Measurements from ENCODE around the gene DRAXIN. TPM values are rescaled to one million over a fixed set of nuclear protein-coding genes. Genes with fewer than 3 reads are reported as not detected.

Gene DRAXIN
- polyA plus RNA-seq, 1 of the 3 experiments (the other 2 are of a cell fraction): 0.97 TPM

DNA sequence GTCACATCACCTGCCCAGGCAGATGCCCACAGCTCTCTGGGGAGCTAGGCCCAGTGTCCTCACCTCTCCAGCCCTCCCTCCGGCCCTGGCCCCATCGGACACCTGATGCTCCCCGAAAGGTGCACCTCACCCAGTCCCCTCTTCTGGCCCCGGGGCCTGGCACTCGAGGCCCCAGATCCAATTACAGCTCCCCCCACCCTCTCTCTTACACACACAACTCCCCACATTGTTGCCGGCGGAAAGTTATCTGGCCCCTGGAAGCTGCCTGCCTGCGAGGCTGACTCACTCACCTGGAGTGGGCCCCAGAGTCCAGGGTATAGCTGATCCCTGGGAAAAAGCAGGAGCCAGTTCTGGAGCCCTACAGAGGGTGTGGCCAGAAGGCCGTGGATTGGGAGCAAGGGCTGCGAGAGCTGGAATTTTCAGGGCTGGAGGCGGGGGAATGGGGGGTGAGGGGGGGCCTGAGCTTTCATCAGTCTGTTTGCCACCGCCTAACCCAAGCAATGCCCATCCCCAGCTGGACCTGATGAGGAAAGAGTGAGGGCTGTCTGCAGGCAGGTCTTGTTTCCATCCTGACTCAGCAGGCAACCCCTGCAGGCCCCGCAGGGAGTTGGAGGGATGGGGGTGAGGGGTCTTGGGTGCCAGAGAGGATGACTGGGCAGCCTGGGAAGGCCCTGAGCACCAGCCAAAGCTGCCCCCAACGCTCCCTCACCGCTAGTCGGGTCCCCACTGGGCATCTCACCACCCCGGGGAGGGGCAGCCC lies 38.2 kb upstream of the DRAXIN start:
- Histone ChIP-seq H3K36me3 (replicated peaks in 1 of 2; ENCODE audit: control insufficient read depth in 1 of 2, insufficient read depth in 2 of 2, low read length in 1 of 2) (peaks cover 3 to 5% of the 10 kb centered on the region in 2 experiments), H3K79me2 (ENCODE audit: insufficient read depth) (peaks cover 6% of the 10 kb centered on the region; the same call in 1 of the 2 replicates), H3K27me3 (ENCODE audit: insufficient read depth) (no peaks in the 10 kb centered on the region), H3K9me2 (no peaks in the 10 kb centered on the region), H4K20me1 (ENCODE audit: insufficient read depth) (no peaks in the 10 kb centered on the region), H3K4me3 (ENCODE audit: low read depth in 2 of 2, low read length in 1 of 2) (peak overlapping the region in 1 of 2 experiments; percentile 61; a peak in 1 of 4 replicates), H3K4me2 (peak overlapping the region; percentile 85; the same call in 1 of the 2 replicates), H3K27ac (ENCODE audit: low read depth in 2 of 2, low read length in 1 of 2) (no peak overlapping the region), H2AFZ (ENCODE audit: low read depth) (no peak overlapping the region), H3F3A (replicated peaks; ENCODE audit: insufficient read depth) (no peaks in the 10 kb centered on the region), H3K9ac (no peak overlapping the region), H3K4me1 (ENCODE audit: control insufficient read depth in 1 of 2, insufficient read depth in 2 of 2, low read depth in 1 of 2, low read length in 1 of 2) (peaks cover 0 to 28% of the 10 kb centered on the region in 2 experiments; a peak in 1 of 4 replicates), H3K9me3 (no peaks in the 10 kb centered on the region)
- ChIA-PET POLR2A (interaction anchor here (0.7 to 2.2 kb wide), 3 partner anchors 11 to 554 kb away, joined by 3 to 8 read pairs (median 3); partner anchors contain the start of genes EXOSC10 and FBXO6), CTCF (interaction anchor here (0.9 to 5.8 kb wide), 14 partner anchors 8 to 615 kb away, joined by 3 to 66 read pairs (median 4); partner anchors contain the start of gene FBXO6)
- 78% methylated on average over 12 of the region's 17 CpGs for WGBS (ENCODE audit: low lambda C conversion rate)
- TF ChIP-seq CHD2 (IDR thresholded peaks at IDR 0.05; ENCODE audit: low read length, partially characterized antibody) (no peak), JUND (IDR thresholded peaks at IDR 0.05) (no peak), NRF1 (IDR thresholded peaks at IDR 0.05; ENCODE audit: low read depth, low read length) (no peak), FOXJ3 (CRISPR knock-in tag; IDR thresholded peaks at IDR 0.05) (no peak), RAD21 (IDR thresholded peaks at IDR 0.05; ENCODE audit: low read length) (no peak), TEAD4 (IDR thresholded peaks at IDR 0.05; ENCODE audit: borderline replicate concordance, insufficient read depth) (no peak), MXI1 (IDR thresholded peaks at IDR 0.05; ENCODE audit: low read depth, low read length) (no peak)
- TF ChIP-seq, protein P1, sequence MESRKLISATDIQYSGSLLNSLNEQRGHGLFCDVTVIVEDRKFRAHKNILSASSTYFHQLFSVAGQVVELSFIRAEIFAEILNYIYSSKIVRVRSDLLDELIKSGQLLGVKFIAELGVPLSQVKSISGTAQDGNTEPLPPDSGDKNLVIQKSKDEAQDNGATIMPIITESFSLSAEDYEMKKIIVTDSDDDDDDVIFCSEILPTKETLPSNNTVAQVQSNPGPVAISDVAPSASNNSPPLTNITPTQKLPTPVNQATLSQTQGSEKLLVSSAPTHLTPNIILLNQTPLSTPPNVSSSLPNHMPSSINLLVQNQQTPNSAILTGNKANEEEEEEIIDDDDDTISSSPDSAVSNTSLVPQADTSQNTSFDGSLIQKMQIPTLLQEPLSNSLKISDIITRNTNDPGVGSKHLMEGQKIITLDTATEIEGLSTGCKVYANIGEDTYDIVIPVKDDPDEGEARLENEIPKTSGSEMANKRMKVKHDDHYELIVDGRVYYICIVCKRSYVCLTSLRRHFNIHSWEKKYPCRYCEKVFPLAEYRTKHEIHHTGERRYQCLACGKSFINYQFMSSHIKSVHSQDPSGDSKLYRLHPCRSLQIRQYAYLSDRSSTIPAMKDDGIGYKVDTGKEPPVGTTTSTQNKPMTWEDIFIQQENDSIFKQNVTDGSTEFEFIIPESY (IDR thresholded peaks at IDR 0.05; ENCODE audit: borderline replicate concordance, low read depth): no peak
- TF ChIP-seq, protein P2, sequence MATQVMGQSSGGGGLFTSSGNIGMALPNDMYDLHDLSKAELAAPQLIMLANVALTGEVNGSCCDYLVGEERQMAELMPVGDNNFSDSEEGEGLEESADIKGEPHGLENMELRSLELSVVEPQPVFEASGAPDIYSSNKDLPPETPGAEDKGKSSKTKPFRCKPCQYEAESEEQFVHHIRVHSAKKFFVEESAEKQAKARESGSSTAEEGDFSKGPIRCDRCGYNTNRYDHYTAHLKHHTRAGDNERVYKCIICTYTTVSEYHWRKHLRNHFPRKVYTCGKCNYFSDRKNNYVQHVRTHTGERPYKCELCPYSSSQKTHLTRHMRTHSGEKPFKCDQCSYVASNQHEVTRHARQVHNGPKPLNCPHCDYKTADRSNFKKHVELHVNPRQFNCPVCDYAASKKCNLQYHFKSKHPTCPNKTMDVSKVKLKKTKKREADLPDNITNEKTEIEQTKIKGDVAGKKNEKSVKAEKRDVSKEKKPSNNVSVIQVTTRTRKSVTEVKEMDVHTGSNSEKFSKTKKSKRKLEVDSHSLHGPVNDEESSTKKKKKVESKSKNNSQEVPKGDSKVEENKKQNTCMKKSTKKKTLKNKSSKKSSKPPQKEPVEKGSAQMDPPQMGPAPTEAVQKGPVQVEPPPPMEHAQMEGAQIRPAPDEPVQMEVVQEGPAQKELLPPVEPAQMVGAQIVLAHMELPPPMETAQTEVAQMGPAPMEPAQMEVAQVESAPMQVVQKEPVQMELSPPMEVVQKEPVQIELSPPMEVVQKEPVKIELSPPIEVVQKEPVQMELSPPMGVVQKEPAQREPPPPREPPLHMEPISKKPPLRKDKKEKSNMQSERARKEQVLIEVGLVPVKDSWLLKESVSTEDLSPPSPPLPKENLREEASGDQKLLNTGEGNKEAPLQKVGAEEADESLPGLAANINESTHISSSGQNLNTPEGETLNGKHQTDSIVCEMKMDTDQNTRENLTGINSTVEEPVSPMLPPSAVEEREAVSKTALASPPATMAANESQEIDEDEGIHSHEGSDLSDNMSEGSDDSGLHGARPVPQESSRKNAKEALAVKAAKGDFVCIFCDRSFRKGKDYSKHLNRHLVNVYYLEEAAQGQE (IDR thresholded peaks at IDR 0.05; ENCODE audit: low read depth, low read length): no peak
- TF ChIP-seq, protein P3, sequence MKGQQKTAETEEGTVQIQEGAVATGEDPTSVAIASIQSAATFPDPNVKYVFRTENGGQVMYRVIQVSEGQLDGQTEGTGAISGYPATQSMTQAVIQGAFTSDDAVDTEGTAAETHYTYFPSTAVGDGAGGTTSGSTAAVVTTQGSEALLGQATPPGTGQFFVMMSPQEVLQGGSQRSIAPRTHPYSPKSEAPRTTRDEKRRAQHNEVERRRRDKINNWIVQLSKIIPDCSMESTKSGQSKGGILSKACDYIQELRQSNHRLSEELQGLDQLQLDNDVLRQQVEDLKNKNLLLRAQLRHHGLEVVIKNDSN (IDR thresholded peaks at IDR 0.05; ENCODE audit: borderline replicate concordance, low read depth): no peak
- no peak for DNase-seq

All from SK-N-SH (cell line).